Fibroblast of peridontal ligament (primary cell): ENCODE measurements around the gene ZACN.

Experiments
- DNase-seq: peaks from one replicate; pipeline ENCODE4 v3.0.0-alpha.2; 2010; ENCODE audit errors: extremely low read depth

ZACN gene

DNA sequence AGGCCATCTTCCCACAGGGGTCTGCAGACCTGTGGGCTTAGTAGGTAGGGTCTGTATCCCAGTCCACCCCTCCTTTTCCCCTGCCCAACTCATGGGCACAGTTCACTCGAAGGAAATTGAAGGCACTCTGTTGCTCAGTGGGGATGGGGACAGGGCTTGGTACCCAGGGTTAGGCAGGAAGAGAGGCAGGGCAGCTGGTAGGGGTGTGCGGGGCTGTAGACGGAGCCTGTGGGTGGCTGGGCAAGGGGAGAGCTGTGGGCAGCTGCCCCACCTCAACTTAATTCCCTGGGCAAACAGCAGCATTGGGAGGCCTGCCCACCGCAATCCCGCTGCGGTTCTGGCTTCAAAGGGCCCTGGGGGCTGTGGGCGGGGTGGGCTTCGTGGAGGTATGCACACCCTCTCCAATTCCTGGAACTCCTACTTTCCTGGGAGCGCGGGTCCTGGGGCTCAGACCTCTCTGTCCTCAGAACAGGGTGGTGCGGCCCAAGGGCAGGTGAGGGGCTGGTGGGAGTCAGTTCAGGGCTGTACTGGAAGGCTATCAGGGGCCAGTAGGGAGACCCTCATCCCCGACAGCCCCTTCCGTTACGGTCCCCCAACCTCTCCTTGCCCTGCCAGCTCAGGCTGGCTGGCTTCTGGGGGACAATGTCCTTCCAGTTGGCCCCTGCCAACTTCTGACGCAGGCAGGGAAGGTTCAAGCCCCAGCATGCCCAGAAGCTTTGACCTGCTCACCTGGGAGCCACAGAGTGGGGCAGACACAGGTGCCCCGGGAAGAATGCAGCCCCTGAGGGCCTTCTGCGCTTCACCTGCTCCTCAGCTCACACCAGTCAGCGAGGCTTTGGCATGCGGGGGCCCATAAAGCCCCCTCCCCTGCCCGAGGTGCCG, 53.0 kb downstream of the ZACN start:
- DNase-seq, result no peak
